ENCODE measurements around the gene CD46.

Gene CD46

DNA sequence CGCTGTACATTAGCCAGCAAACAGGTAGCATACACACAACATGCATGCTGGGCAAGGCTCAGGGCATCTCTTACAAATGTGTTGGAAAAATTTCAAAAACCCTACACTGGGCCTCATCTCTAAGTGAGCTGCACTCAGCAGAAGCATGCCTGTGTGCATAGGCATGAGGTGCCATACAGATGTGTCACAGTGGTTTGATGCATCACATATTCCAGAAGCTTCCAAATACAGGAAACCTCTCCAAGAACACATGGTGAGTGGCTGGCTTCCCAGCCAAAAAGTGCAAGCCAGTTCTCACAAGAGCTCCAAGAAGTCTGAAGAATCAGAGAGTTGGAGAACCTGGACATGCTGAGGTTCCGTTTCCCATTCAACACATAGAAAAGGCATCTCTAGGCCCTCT is 58.3 kb downstream of the CD46 start:
- TF ChIP-seq, protein P1, sequence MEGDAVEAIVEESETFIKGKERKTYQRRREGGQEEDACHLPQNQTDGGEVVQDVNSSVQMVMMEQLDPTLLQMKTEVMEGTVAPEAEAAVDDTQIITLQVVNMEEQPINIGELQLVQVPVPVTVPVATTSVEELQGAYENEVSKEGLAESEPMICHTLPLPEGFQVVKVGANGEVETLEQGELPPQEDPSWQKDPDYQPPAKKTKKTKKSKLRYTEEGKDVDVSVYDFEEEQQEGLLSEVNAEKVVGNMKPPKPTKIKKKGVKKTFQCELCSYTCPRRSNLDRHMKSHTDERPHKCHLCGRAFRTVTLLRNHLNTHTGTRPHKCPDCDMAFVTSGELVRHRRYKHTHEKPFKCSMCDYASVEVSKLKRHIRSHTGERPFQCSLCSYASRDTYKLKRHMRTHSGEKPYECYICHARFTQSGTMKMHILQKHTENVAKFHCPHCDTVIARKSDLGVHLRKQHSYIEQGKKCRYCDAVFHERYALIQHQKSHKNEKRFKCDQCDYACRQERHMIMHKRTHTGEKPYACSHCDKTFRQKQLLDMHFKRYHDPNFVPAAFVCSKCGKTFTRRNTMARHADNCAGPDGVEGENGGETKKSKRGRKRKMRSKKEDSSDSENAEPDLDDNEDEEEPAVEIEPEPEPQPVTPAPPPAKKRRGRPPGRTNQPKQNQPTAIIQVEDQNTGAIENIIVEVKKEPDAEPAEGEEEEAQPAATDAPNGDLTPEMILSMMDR (IDR thresholded peaks at IDR 0.05) = no peak
- H3K4me3 ChIP-seq (ENCODE audit: low read depth in 1 of 2, low read length in 1 of 2) = no peak overlapping the region
- peak overlapping the region; percentile 94 for H3K27ac ChIP-seq
- H3K4me1 ChIP-seq (ENCODE audit: control insufficient read depth in 1 of 2, insufficient read depth in 1 of 2, low read depth in 1 of 2, low read length in 1 of 2) = peaks cover 39 to 47% of the 10 kb centered on the region in 2 experiments
- H3K27me3 ChIP-seq = no peaks in the 10 kb centered on the region
- peaks cover 91% of the 10 kb centered on the region for H3K36me3 ChIP-seq
- H3K9me3 ChIP-seq = no peaks in the 10 kb centered on the region

DNA sequence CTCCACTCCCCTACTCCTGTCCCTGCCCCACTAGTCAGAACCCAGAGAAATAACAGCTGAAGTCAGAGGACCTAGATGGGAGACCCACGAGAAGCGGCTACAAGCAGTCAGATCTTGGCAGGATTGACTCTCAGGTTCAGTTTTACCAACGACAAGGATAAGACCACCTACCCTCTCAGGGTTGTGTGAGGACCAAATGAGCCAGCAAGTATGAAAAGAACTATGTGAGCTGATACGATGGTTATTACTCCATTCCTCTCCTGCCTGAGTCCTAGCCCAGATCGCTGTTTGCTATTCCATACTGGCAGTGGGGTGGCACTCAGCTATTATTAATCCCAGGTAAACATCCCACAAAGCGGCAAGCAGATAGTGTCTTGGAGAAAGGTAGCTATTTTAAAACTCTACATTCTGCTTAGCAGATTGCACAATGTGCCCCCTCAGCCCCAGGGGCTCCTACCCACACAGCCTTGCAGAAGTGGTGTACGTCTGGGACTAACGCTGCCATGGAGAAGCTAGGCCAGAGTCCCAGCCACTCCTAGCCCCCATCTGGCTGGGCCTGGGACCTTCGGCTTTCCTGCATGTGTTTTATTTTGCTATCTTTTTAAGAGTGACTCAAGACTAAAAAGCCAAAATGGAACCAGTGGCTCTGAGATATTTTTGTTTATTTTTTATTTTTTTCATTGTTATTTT is 58.9 kb downstream of the CD46 start:
- TF ChIP-seq, protein P1 (IDR thresholded peaks at IDR 0.05) = no peak
- peaks cover 91% of the 10 kb centered on the region for H3K36me3 ChIP-seq
- no peaks in the 10 kb centered on the region for H3K27me3 ChIP-seq
- H3K27ac ChIP-seq = peak overlapping the region; percentile 94
- H3K4me3 ChIP-seq (ENCODE audit: low read depth in 1 of 2, low read length in 1 of 2) = no peak overlapping the region
- peaks cover 41 to 46% of the 10 kb centered on the region in 2 experiments for H3K4me1 ChIP-seq (ENCODE audit: control insufficient read depth in 1 of 2, insufficient read depth in 1 of 2, low read depth in 1 of 2, low read length in 1 of 2)
- no peaks in the 10 kb centered on the region for H3K9me3 ChIP-seq

GRCh38 chr1:207811319-207811718 is 59.5 kb downstream of the CD46 start:
- Histone ChIP-seq H3K4me3 (ENCODE audit: low read depth in 1 of 2, low read length in 1 of 2) (no peak overlapping the region), H3K4me1 (ENCODE audit: control insufficient read depth in 1 of 2, insufficient read depth in 1 of 2, low read depth in 1 of 2, low read length in 1 of 2) (peaks cover 42 to 45% of the 10 kb centered on the region in 2 experiments), H3K27me3 (no peaks in the 10 kb centered on the region), H3K9me3 (no peaks in the 10 kb centered on the region), H3K27ac (no peak overlapping the region), H3K36me3 (peaks cover 91% of the 10 kb centered on the region)
- TF ChIP-seq, protein P1 (IDR thresholded peaks at IDR 0.05) = no peak

GRCh38 chr1:207811920-207812720 is 60.3 kb downstream of the CD46 start:
- TF ChIP-seq, protein P1 (IDR thresholded peaks at IDR 0.05) = peak; percentile 62
- Histone ChIP-seq H3K27ac (peak overlapping the region; percentile 28), H3K9me3 (no peaks in the 10 kb centered on the region), H3K4me3 (ENCODE audit: low read depth in 1 of 2, low read length in 1 of 2) (no peak overlapping the region), H3K4me1 (ENCODE audit: control insufficient read depth in 1 of 2, insufficient read depth in 1 of 2, low read depth in 1 of 2, low read length in 1 of 2) (peaks cover 35 to 43% of the 10 kb centered on the region in 2 experiments), H3K27me3 (no peaks in the 10 kb centered on the region), H3K36me3 (peaks cover 91% of the 10 kb centered on the region)

GRCh38 chr1:207812778-207813511 is 61.1 kb downstream of the CD46 start:
- TF ChIP-seq, protein P1 (IDR thresholded peaks at IDR 0.05) = no peak
- no peaks in the 10 kb centered on the region for H3K9me3 ChIP-seq
- peak overlapping the region; percentile 48 for H3K27ac ChIP-seq
- H3K36me3 ChIP-seq = peaks cover 97% of the 10 kb centered on the region
- H3K4me1 ChIP-seq (ENCODE audit: control insufficient read depth in 1 of 2, insufficient read depth in 1 of 2, low read depth in 1 of 2, low read length in 1 of 2) = peaks cover 27 to 35% of the 10 kb centered on the region in 2 experiments
- H3K27me3 ChIP-seq = no peaks in the 10 kb centered on the region
- no peak overlapping the region for H3K4me3 ChIP-seq (ENCODE audit: low read depth in 1 of 2, low read length in 1 of 2)
